Measurements from ENCODE around the gene ABHD1. TPM values are rescaled to one million over a fixed set of nuclear protein-coding genes. Genes with fewer than 3 reads are reported as not detected.

Gene ABHD1
- total RNA-seq, 3 donors from 2014 or later = 0.29 to 0.80 TPM; not detected in 1

DNA sequence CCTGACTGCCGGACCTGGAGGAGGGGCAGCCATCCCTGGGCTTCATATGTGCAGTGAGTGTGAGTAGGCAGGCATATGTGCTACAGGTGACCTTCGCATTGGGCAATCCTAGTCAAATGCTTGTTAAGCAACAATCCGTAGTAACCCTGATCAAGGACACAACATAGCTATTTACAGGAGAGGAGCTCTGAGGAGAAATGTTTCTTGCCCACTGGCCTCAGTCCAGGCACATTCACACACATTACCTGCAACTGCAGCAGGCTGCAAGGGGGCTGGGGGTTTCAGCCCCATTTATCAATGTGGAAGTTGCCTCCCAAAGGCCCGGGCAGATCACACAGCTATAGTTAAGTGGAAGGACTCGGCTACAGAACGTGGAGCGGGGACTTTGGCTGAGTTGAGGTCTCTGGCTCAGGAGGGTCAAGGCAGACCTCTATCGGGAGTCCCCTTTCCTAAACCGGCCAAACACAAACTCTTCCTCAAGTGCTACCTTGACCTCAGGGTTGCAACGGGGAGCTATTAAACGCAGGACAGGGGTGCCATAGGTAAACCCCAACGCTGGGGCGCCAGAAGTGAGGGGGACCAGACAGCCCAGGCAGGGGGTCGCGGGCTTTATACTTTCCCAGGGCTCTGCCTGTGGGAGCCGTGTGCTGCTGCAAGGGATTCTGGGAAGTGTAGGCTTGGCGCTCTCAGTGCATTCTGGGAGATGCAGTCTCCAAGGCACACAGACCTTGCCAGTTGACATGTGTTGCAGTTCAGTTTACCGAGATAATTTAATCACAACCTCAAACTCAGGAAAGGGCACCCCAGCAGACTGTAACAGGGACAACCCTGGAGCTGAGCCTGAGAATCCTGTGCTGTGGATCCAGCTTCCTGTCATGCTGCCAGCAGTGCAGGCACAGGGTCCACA, 27.6 kb upstream of the ABHD1 start:
- H3K27me3 ChIP-seq = no peaks in the 10 kb centered on the region
- H3K27ac ChIP-seq = no peak overlapping the region
- H3K4me3 ChIP-seq = peak overlapping the region; percentile 19 to 56 (median 40)
- no peak for DNase-seq (ENCODE audit: low spot score in 2 of 2)
- H3K4me1 ChIP-seq = peaks cover 0 to 4% of the 10 kb centered on the region in 2 donors
- H3K36me3 ChIP-seq = no peaks in the 10 kb centered on the region
- no peaks in the 10 kb centered on the region for H3K9me3 ChIP-seq
- intact Hi-C loops (cut with DNase I; ENCODE audit: low total_unique reads) = loop anchor here (2.0 to 10.0 kb wide), 2 partner anchors 33 to 209 kb away; partner anchors contain the start of gene UCN
- no peak for TF ChIP-seq POLR2A (IDR thresholded peaks at IDR 0.05)
- TF ChIP-seq, protein P1, sequence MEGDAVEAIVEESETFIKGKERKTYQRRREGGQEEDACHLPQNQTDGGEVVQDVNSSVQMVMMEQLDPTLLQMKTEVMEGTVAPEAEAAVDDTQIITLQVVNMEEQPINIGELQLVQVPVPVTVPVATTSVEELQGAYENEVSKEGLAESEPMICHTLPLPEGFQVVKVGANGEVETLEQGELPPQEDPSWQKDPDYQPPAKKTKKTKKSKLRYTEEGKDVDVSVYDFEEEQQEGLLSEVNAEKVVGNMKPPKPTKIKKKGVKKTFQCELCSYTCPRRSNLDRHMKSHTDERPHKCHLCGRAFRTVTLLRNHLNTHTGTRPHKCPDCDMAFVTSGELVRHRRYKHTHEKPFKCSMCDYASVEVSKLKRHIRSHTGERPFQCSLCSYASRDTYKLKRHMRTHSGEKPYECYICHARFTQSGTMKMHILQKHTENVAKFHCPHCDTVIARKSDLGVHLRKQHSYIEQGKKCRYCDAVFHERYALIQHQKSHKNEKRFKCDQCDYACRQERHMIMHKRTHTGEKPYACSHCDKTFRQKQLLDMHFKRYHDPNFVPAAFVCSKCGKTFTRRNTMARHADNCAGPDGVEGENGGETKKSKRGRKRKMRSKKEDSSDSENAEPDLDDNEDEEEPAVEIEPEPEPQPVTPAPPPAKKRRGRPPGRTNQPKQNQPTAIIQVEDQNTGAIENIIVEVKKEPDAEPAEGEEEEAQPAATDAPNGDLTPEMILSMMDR (IDR thresholded peaks at IDR 0.05) = no peak
- TF ChIP-seq POLR2AphosphoS5 (IDR thresholded peaks at IDR 0.05) = no peak

DNA sequence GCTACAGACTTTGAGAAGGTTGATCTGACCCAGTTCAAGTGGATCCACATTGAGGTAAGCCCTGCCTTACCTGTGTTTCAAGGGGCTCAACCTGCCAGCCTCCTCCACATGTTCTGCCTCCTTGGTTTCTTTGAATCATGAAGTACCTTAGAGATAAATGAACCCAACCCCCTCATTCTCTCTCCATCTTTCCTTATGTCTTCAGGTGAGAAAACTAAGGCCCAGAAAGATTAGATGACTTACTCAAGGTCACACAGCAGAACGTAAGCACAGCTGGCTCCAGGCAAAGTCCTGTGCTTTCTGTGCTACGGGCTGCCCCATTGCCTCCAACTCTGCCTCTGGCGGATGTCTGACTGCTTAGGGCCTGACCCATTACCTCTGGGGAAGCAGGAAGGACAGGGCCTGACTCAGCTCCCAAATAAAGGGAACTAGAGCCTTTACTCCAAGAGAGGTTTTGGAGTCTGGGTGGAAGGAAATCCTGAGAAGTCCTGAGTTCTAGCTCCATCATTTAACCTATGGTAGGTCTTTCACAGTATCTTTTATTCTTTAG, 26.8 kb upstream of the ABHD1 start:
- no peak for DNase-seq (ENCODE audit: low spot score in 2 of 2)
- TF ChIP-seq POLR2A (IDR thresholded peaks at IDR 0.05) (no peak), POLR2AphosphoS5 (IDR thresholded peaks at IDR 0.05) (no peak)
- TF ChIP-seq, protein P1 (IDR thresholded peaks at IDR 0.05) = no peak
- H3K36me3 ChIP-seq = no peaks in the 10 kb centered on the region
- H3K4me3 ChIP-seq = no peak overlapping the region
- H3K27me3 ChIP-seq = no peaks in the 10 kb centered on the region
- H3K27ac ChIP-seq = no peak overlapping the region
- peaks cover 0 to 4% of the 10 kb centered on the region in 2 donors for H3K4me1 ChIP-seq
- H3K9me3 ChIP-seq = no peaks in the 10 kb centered on the region
- intact Hi-C loops (cut with DNase I; ENCODE audit: low total_unique reads) = loop anchor here (10.0 kb wide), 1 partner anchor 208 kb away; the partner anchor contains the start of gene UCN

DNA sequence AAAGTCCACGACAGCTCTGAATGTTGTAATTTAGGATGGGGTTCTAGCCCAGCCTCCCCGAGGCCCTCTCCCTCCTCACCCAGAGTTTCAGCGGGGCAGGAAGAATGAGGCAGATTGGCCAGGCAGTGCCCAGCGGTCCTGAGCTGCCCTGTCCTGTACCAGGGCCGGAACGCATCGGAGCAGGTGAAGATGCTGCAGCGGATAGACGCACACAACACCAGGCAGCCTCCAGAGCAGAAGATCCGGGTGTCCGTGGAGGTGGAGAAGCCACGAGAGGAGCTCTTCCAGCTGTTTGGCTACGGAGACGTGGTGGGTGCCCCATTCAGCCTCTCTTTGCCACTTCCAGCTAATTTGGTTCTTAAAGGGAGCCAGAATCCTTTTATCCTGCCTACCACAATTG, 26.3 kb upstream of the ABHD1 start:
- H3K27ac ChIP-seq = no peak overlapping the region
- H3K4me1 ChIP-seq = peaks cover 0 to 4% of the 10 kb centered on the region in 2 donors
- DNase-seq (ENCODE audit: low spot score in 2 of 2) = no peak
- TF ChIP-seq, protein P1 (IDR thresholded peaks at IDR 0.05) = no peak
- TF ChIP-seq POLR2AphosphoS5 (IDR thresholded peaks at IDR 0.05) = no peak
- TF ChIP-seq POLR2A (IDR thresholded peaks at IDR 0.05) = no peak
- no peak overlapping the region for H3K4me3 ChIP-seq
- intact Hi-C loops (cut with DNase I; ENCODE audit: low total_unique reads) = loop anchor here (10.0 kb wide), 1 partner anchor 207 kb away; the partner anchor contains the start of gene UCN
- H3K36me3 ChIP-seq = no peaks in the 10 kb centered on the region
- no peaks in the 10 kb centered on the region for H3K9me3 ChIP-seq
- H3K27me3 ChIP-seq = no peaks in the 10 kb centered on the region

- intact Hi-C loops (cut with DNase I; ENCODE audit: low total_unique reads) = loop anchor here (10.0 kb wide), 1 partner anchor 205 kb away; the partner anchor contains the start of gene UCN
- no peak overlapping the region for H3K4me3 ChIP-seq
- H3K36me3 ChIP-seq = no peaks in the 10 kb centered on the region
- no peak overlapping the region for H3K27ac ChIP-seq
- peaks cover 0 to 4% of the 10 kb centered on the region in 2 donors for H3K4me1 ChIP-seq
- H3K9me3 ChIP-seq = no peaks in the 10 kb centered on the region
- no peaks in the 10 kb centered on the region for H3K27me3 ChIP-seq
- TF ChIP-seq, protein P1 (IDR thresholded peaks at IDR 0.05) = no peak
- TF ChIP-seq POLR2AphosphoS5 (IDR thresholded peaks at IDR 0.05) (no peak), POLR2A (IDR thresholded peaks at IDR 0.05) (no peak)
- no peak for DNase-seq (ENCODE audit: low spot score in 2 of 2)
Measured at GRCh38 chr2:27099334-27099955, 24.2 kb upstream of the ABHD1 start.

All from breast epithelium (tissue), 4 donors.